IPS-20b (cell line): Measurements from ENCODE around the gene CAMKK2.
A peak's percentile ranks its signal among the peaks of the same experiment; 100 is the strongest.
"Not testable (repeated sequence)": the region's sequence is repeated elsewhere in the genome, so short reads cannot be mapped to it uniquely, and the experiment has no call there.

Experiments used
- H3K27ac ChIP-seq: one replicate; pipeline ENCODE4 v1.5.1; 2013; ENCODE audit warnings: low read length
- H3K27me3 ChIP-seq: 2 replicates; pipeline ENCODE4 v1.6.1; 2013; ENCODE audit warnings: mild to moderate bottlenecking, low read length, inconsistent platforms; ENCODE audit not compliant: insufficient read depth
- H3K36me3 ChIP-seq: 2 replicates; pipeline ENCODE4 v1.6.1; 2013; ENCODE audit warnings: low read depth, mild to moderate bottlenecking, inconsistent platforms, low read length, moderate library complexity; ENCODE audit not compliant: insufficient read depth
- H3K4me1 ChIP-seq: 2 replicates; pipeline ENCODE4 v1.6.1; 2013; ENCODE audit warnings: mild to moderate bottlenecking, control low read depth, inconsistent platforms, low read length, moderate library complexity; ENCODE audit not compliant: insufficient read depth
- H3K4me3 ChIP-seq: 2 replicates; pipeline ENCODE4 v1.5.1; 2013; ENCODE audit warnings: mild to moderate bottlenecking, low read length, inconsistent platforms
- H3K9ac ChIP-seq: 2 replicates; pipeline ENCODE4 v1.6.1; 2013; ENCODE audit warnings: low read depth, mild to moderate bottlenecking, inconsistent platforms, low read length, moderate library complexity
- H3K9me3 ChIP-seq: 2 replicates; pipeline ENCODE4 v1.6.1; 2013; ENCODE audit warnings: mild to moderate bottlenecking, low read depth, low read length, inconsistent platforms; ENCODE audit not compliant: insufficient read depth

Gene CAMKK2

DNA sequence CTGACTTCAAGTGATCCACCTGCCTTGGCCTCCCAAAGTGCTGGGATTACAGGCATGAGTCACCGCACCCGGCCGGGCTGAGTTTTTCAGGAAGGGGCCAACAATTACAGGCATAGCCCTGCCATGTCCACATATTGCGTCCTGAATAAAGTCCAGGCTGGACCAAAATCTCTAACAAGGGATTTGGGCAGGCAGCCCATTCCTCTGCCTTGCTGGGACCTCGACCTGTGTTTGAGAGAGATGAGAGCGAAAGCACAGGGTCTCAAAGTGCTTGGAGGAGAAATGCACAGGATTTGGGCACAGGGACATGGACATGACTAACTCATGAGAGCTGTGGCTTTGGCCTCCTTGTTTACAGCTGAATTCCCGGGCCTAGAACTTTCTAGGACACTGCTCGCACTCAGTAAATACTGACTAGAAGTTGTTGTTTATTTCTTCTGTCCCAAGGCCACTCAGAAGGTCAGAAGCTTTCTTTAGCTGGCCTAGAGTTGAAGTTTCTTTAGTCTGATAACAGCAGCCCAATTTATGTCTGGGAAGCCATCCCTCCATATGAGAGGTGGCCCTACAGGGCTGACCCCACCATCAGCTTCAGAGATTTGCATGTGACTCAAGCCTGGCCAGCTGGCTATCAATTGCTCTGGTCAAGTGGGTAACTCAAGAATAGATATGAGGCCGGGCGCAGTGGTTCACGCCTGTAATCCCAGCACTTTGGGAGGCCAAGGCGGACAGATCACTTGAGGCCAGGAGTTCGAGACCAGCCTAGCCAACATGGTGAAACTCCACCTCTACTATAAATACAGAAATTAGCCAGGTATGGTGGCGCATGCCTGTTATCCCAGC, 11.7 kb downstream of the CAMKK2 start:
- no peak overlapping the region for H3K9ac ChIP-seq
- no peaks in the 10 kb centered on the region for H3K27me3 ChIP-seq
- no peak overlapping the region for H3K4me3 ChIP-seq
- 0 out of 2 replicates have a peak, but pooled peaks cover 4% of the 10 kb centered on the region for H3K36me3 ChIP-seq
- no peak overlapping the region for H3K27ac ChIP-seq
- H3K9me3 ChIP-seq: no peaks in the 10 kb centered on the region
- H3K4me1 ChIP-seq: peaks cover 9% of the 10 kb centered on the region

DNA sequence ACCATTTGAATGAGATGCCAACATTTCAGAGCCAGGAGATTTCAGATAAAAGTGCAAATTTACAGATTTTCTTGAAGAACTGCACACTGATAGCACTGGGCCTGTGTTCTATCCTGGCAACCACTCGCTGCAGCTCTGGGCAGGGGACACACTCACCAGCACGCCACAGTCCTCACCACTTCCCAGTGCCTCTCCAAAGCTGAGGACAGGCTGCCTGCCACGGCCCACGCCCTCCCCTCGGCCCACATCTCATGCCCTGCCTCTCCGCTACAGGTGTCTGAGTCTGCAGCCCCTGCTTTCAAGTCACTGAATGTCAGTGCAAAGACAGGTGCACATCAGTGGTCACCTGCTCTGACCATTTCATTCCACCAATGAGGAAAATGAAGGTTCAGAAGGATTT, 12.7 kb downstream of the CAMKK2 start:
- Histone ChIP-seq H3K9ac (no peak overlapping the region), H3K4me1 (peaks cover 9% of the 10 kb centered on the region), H3K27me3 (no peaks in the 10 kb centered on the region), H3K9me3 (no peaks in the 10 kb centered on the region), H3K4me3 (no peak overlapping the region), H3K27ac (no peak overlapping the region), H3K36me3 (0 out of 2 replicates have a peak, but pooled peaks cover 4% of the 10 kb centered on the region)

DNA sequence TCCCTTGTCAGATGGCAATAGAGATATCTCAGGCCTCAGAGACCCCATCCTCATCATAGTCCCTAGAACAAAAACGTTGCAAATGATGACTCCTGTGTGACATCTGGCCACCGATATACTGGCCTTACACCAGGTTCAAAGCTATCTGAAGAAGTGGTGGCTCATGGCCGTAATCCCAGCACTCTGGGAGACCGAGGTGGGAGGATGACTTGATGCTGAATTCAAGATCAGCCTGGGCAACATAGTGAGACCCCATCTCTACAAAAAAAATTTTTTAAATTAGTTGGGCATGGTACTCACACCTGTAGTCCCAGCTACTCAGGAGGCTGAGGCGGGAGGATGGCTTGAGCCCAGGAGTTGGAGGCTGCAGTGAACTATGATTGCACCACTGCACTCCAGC, 13.1 kb downstream of the CAMKK2 start:
- Histone ChIP-seq H3K27ac (no peak overlapping the region), H3K9ac (no peak overlapping the region), H3K36me3 (0 out of 2 replicates have a peak, but pooled peaks cover 7% of the 10 kb centered on the region), H3K4me1 (peaks cover 7% of the 10 kb centered on the region), H3K4me3 (no peak overlapping the region), H3K9me3 (no peaks in the 10 kb centered on the region), H3K27me3 (no peaks in the 10 kb centered on the region)

DNA sequence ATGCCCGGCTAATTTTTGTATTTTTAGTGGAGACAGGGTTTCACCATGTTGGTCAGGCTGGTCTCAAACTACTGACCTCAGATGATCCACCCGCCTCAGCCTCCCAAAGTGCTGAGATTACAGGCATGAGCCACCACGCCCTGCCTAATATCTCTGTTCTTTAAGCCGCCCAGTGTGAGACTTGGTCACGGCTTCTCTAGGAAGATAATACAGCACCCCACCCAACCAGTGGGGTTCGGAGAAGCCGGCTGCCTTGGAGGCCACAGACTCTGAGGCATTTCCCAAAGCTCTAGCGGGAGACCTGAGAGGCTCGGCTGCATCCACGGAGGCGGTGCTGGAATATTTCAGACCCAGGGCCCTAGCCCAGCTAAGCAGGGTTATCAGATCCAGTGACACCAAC, 13.6 kb downstream of the CAMKK2 start:
- H3K36me3 ChIP-seq: 0 out of 2 replicates have a peak, but pooled peaks cover 11% of the 10 kb centered on the region
- not testable (repeated sequence) for H3K27me3 ChIP-seq

GRCh38 chr12:121282072-121282742, 14.3 kb downstream of the CAMKK2 start:
- 0 out of 2 replicates have a peak, but pooled peaks cover 14% of the 10 kb centered on the region for H3K36me3 ChIP-seq
- no peak overlapping the region for H3K9ac ChIP-seq
- peaks cover 3% of the 10 kb centered on the region for H3K4me1 ChIP-seq
- no peaks in the 10 kb centered on the region for H3K9me3 ChIP-seq
- H3K27me3 ChIP-seq: no peaks in the 10 kb centered on the region
- no peak overlapping the region for H3K27ac ChIP-seq
- H3K4me3 ChIP-seq: no peak overlapping the region

More for the DNA sequence above, 13.6 kb downstream of the CAMKK2 start:
- H3K9ac ChIP-seq, H3K27ac ChIP-seq, H3K4me3 ChIP-seq, H3K9me3 ChIP-seq, H3K4me1 ChIP-seq: not testable (repeated sequence)

GRCh38 chr12:121281116-121281515, 15.4 kb downstream of the CAMKK2 start:
- H3K9ac ChIP-seq: 0 out of 2 replicates have a peak overlapping the region, but pooled peaks have one; percentile 27
- H3K4me3 ChIP-seq: peak overlapping the region; percentile 1; the same call in 1 of the 2 replicates
- not testable (repeated sequence) for H3K27ac ChIP-seq, H3K9me3 ChIP-seq, H3K4me1 ChIP-seq, H3K27me3 ChIP-seq
- H3K36me3 ChIP-seq: 0 out of 2 replicates have a peak, but pooled peaks cover 14% of the 10 kb centered on the region

GRCh38 chr12:121280531-121280930, 16.0 kb downstream of the CAMKK2 start:
- H3K27me3 ChIP-seq, H3K9ac ChIP-seq, H3K27ac ChIP-seq, H3K4me1 ChIP-seq, H3K4me3 ChIP-seq, H3K9me3 ChIP-seq: not testable (repeated sequence)
- 0 out of 2 replicates have a peak, but pooled peaks cover 14% of the 10 kb centered on the region for H3K36me3 ChIP-seq

DNA sequence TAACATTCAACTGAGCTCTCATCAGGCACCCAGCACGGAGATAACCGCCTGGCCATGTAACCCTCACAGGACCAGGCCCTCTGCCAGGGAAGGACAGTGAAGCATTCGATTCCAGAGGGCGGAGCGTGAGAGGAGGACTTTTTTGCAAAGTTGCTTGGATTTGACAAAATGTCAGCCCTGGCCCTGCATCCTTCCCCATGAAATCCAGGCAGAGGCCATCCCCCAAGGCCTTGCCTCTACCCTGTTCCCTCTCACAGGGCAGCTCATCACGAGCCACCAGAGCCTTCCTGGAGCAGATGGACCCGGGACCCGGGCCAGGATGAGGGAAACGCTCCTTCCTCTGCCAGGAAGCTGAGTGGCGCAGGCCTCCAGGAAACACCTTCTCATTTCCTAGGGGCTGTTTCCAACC, 17.0 kb downstream of the CAMKK2 start:
- Histone ChIP-seq H3K27me3 (no peaks in the 10 kb centered on the region), H3K9me3 (no peaks in the 10 kb centered on the region), H3K36me3 (0 out of 2 replicates have a peak, but pooled peaks cover 14% of the 10 kb centered on the region), H3K9ac (no peak overlapping the region), H3K4me3 (no peak overlapping the region), H3K4me1 (peaks cover 3% of the 10 kb centered on the region), H3K27ac (no peak overlapping the region)

GRCh38 chr12:121279071-121279375, 17.5 kb downstream of the CAMKK2 start:
- H3K27me3 ChIP-seq: no peaks in the 10 kb centered on the region
- H3K4me1 ChIP-seq: peaks cover 3% of the 10 kb centered on the region
- no peak overlapping the region for H3K4me3 ChIP-seq
- H3K36me3 ChIP-seq: 0 out of 2 replicates have a peak, but pooled peaks cover 13% of the 10 kb centered on the region
- H3K27ac ChIP-seq: no peak overlapping the region
- H3K9ac ChIP-seq: no peak overlapping the region
- no peaks in the 10 kb centered on the region for H3K9me3 ChIP-seq

DNA sequence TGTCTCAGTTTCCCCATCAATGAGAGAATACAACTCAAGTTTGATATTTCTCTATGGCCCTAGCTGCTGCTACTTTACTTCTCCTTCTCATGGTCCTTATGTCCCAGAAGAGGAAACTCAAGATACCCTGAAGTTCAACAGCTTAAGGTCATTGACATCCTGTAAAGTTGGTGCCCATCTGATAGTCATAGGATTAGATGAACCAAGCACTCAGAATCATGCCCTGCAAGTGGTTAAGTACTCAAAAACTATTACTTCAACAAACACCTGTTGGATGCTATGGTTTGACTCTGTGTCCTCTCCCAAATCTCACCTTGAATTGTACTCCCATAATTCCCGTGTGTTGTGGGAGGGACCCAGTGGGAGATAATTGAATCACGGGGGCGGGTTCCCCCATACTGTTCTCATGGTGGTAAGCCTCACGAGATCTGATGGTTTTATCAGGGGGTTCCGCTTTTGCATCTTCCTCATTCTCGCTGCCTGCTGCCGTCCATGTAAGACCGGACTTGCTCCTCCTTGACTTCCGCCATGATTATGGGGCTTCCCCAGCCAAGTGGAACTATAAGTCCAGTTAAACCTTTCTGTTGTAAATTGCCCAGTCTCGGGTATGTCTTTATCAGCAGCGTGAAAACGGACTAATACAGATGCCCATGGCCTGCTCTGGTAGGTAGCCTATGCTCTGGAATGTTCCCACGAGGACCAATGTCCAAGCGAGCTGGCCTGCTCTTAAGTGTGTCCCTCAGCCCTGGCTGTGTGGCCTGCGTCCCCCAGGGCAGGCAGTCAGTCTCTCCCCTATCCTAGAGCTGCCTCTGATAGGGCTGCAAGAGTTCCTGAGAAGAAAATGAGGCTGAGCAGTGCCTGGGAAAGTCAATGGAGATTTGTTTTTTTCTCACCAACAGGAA, 18.1 kb downstream of the CAMKK2 start:
- Histone ChIP-seq H3K9ac (no peak overlapping the region), H3K36me3 (0 out of 2 replicates have a peak, but pooled peaks cover 15% of the 10 kb centered on the region)

GRCh38 chr12:121277374-121277759, 19.1 kb downstream of the CAMKK2 start:
- peaks cover 3% of the 10 kb centered on the region for H3K4me1 ChIP-seq
- no peak overlapping the region for H3K4me3 ChIP-seq
- no peaks in the 10 kb centered on the region for H3K27me3 ChIP-seq
- H3K9ac ChIP-seq: no peak overlapping the region
- 0 out of 2 replicates have a peak, but pooled peaks cover 22% of the 10 kb centered on the region for H3K36me3 ChIP-seq
- H3K27ac ChIP-seq: no peak overlapping the region
- H3K9me3 ChIP-seq: no peaks in the 10 kb centered on the region

More for the DNA sequence above, 18.1 kb downstream of the CAMKK2 start:
- Histone ChIP-seq H3K27ac (no peak overlapping the region), H3K4me3 (no peak overlapping the region), H3K9me3 (no peaks in the 10 kb centered on the region), H3K4me1 (peaks cover 3% of the 10 kb centered on the region), H3K27me3 (no peaks in the 10 kb centered on the region)
